HEK293 (cell line): ENCODE data around the gene SLF2.

Source experiments
- RBAK ChIP-seq: fragments of 450-650 bp; formaldehyde crosslinking; IDR thresholded peaks from 2 replicates; pipeline ENCODE4 v1.5.1; 2016; ENCODE audit warnings: missing biosample characterization, missing genetic modification characterization
- ZBTB8A ChIP-seq: fragments of 450-650 bp; formaldehyde crosslinking; IDR thresholded peaks from 2 replicates; pipeline ENCODE4 v1.5.1; 2016; ENCODE audit warnings: missing biosample characterization, missing genetic modification characterization
- ZNF10 ChIP-seq: fragments of 450-650 bp; formaldehyde crosslinking; IDR thresholded peaks from 2 replicates; pipeline ENCODE4 v1.5.1; 2017; ENCODE audit warnings: missing biosample characterization, missing genetic modification characterization
- ZNF121 ChIP-seq: fragments of 450-650 bp; formaldehyde crosslinking; IDR thresholded peaks from 2 replicates; pipeline ENCODE4 v1.5.1; 2016; ENCODE audit warnings: missing biosample characterization, missing genetic modification characterization
- ZNF16 ChIP-seq: fragments of 450-650 bp; formaldehyde crosslinking; IDR thresholded peaks from 2 replicates; pipeline ENCODE4 v1.5.1; 2016; ENCODE audit warnings: low read depth, missing biosample characterization, missing genetic modification characterization
- ZNF174 ChIP-seq: fragments of 450-650 bp; formaldehyde crosslinking; IDR thresholded peaks from 2 replicates; pipeline ENCODE4 v1.5.0; 2017; ENCODE audit warnings: missing biosample characterization, mild to moderate bottlenecking, missing genetic modification characterization
- ZNF2 ChIP-seq: fragments of 450-650 bp; formaldehyde crosslinking; IDR thresholded peaks from 2 replicates; pipeline ENCODE4 v1.5.1; 2016; ENCODE audit warnings: missing biosample characterization, missing genetic modification characterization
- ZNF391 ChIP-seq: fragments of 450-650 bp; formaldehyde crosslinking; IDR thresholded peaks from 2 replicates; pipeline ENCODE4 v1.5.1; 2016; ENCODE audit warnings: low read depth, missing biosample characterization, missing genetic modification characterization, borderline replicate concordance
- ZNF561 ChIP-seq: fragments of 450-650 bp; IDR thresholded peaks from 2 replicates; pipeline ENCODE4 v1.5.1; 2018; ENCODE audit warnings: missing biosample characterization, missing genetic modification characterization, borderline replicate concordance
- ZNF596 ChIP-seq: fragments of 450-650 bp; IDR thresholded peaks from 2 replicates; pipeline ENCODE4 v1.5.0; 2018; ENCODE audit warnings: missing biosample characterization, mild to moderate bottlenecking, missing genetic modification characterization, moderate library complexity
- ZNF626 ChIP-seq: fragments of 450-650 bp; sonication (Bioruptor Pico); formaldehyde crosslinking; IDR thresholded peaks from 2 replicates; pipeline ENCODE4 v1.5.1; 2018; ENCODE audit warnings: missing biosample characterization, missing genetic modification characterization, inconsistent platforms
- ZNF792 ChIP-seq: fragments of 450-650 bp; formaldehyde crosslinking; IDR thresholded peaks from 2 replicates; pipeline ENCODE4 v1.5.1; 2016; ENCODE audit warnings: missing biosample characterization, missing genetic modification characterization
- TF ChIP-seq, protein P1 (sequence below): fragments of 450-650 bp; formaldehyde crosslinking; IDR thresholded peaks from 2 replicates; pipeline ENCODE4 v1.5.1; 2017; ENCODE audit warnings: missing biosample characterization, missing genetic modification characterization
- TF ChIP-seq, protein P2 (sequence below): fragments of 450-650 bp; formaldehyde crosslinking; IDR thresholded peaks from 2 replicates; pipeline ENCODE4 v1.5.1; 2016; ENCODE audit warnings: missing biosample characterization, missing genetic modification characterization
- TF ChIP-seq, protein P3 (sequence below): fragments of 450-650 bp; formaldehyde crosslinking; IDR thresholded peaks from 2 replicates; pipeline ENCODE4 v1.5.1; 2016; ENCODE audit warnings: missing biosample characterization, missing genetic modification characterization
- TF ChIP-seq, protein P4 (sequence below): fragments of 450-650 bp; formaldehyde crosslinking; IDR thresholded peaks from 2 replicates; pipeline ENCODE4 v1.5.1; 2017; ENCODE audit warnings: missing biosample characterization, mild to moderate bottlenecking, missing genetic modification characterization, moderate library complexity
- TF ChIP-seq, protein P5 (sequence below): fragments of 450-650 bp; formaldehyde crosslinking; conservative IDR thresholded peaks from 2 replicates; pipeline ENCODE4 v1.5.1; 2016; ENCODE audit warnings: low read depth, missing biosample characterization, missing genetic modification characterization
- TF ChIP-seq, protein P6 (sequence below): fragments of 450-650 bp; formaldehyde crosslinking; IDR thresholded peaks from 2 replicates; pipeline ENCODE4 v1.5.1; 2016; ENCODE audit warnings: missing biosample characterization, missing genetic modification characterization
- TF ChIP-seq, protein P7 (sequence below): fragments of 450-650 bp; formaldehyde crosslinking; IDR thresholded peaks from 2 replicates; pipeline ENCODE4 v1.5.1; 2016; ENCODE audit warnings: missing biosample characterization, missing genetic modification characterization
- TF ChIP-seq, protein P8 (sequence below): fragments of 450-650 bp; formaldehyde crosslinking; IDR thresholded peaks from 2 replicates; pipeline ENCODE4 v1.5.1; 2016; ENCODE audit warnings: missing biosample characterization, missing genetic modification characterization, low read depth

SLF2 gene

DNA sequence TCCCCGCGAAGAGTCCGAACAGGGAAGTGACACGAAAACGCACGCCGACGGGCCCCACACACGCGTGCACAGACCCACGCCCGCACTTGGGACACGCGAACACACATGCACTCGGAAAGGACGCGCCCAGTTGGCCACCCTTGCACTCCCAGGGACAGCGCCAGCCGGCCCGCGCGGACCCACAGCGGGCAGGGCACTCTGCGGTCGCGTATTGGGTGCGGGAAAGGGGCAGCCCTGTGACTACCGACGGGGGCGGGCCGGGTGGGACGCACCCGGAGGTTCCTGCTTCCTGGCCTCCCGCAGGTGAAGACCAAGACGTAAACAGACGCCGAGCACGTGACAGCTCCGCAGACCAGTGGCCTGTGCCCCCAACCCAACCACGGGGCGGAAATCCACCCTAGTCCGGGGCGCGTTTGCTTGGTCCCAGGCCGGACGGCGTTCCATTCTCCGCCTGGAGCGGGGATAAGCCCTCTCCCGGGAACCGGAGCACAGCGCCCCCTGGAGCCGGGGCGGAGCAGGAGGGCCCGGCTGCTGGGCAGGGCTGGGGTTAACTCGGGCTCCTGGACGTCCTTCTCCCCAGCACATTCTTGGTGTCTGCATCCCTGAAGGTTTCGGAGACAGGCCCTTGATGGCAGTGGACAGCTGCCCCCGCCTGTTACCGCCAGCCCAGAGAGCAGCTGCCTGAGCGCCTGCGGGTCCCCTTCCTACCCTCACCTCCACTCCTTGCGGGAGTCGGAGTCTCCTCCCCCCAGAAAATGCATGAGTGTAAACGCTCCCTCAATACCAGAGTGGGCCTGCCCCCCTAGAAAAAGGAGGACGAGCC lies 84.8 kb downstream of the SLF2 start (continued):
- TF ChIP-seq ZNF626 (no peak), ZNF174 (no peak), ZNF596 (tag by site-specific recombination) (no peak), ZNF792 (tag by site-specific recombination) (peak; percentile 35; the same call in 1 of the 2 replicates), ZNF561 (tag by site-specific recombination) (peak; percentile 70), ZNF121 (tag by site-specific recombination) (0 out of 2 replicates have a peak, but pooled peaks have one; percentile 46), ZNF16 (no peak), ZBTB8A (tag by site-specific recombination) (peak; percentile 68; the same call in 1 of the 2 replicates), RBAK (tag by site-specific recombination) (no peak), ZNF10 (peak; percentile 36; the same call in 1 of the 2 replicates), ZNF391 (peak; percentile 70), ZNF2 (tag by site-specific recombination) (peak; percentile 88)
- TF ChIP-seq, protein P1, sequence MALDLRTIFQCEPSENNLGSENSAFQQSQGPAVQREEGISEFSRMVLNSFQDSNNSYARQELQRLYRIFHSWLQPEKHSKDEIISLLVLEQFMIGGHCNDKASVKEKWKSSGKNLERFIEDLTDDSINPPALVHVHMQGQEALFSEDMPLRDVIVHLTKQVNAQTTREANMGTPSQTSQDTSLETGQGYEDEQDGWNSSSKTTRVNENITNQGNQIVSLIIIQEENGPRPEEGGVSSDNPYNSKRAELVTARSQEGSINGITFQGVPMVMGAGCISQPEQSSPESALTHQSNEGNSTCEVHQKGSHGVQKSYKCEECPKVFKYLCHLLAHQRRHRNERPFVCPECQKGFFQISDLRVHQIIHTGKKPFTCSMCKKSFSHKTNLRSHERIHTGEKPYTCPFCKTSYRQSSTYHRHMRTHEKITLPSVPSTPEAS, result no peak
- TF ChIP-seq, protein P2, sequence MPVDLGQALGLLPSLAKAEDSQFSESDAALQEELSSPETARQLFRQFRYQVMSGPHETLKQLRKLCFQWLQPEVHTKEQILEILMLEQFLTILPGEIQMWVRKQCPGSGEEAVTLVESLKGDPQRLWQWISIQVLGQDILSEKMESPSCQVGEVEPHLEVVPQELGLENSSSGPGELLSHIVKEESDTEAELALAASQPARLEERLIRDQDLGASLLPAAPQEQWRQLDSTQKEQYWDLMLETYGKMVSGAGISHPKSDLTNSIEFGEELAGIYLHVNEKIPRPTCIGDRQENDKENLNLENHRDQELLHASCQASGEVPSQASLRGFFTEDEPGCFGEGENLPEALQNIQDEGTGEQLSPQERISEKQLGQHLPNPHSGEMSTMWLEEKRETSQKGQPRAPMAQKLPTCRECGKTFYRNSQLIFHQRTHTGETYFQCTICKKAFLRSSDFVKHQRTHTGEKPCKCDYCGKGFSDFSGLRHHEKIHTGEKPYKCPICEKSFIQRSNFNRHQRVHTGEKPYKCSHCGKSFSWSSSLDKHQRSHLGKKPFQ (tag by site-specific recombination), result no peak
- TF ChIP-seq, protein P3, sequence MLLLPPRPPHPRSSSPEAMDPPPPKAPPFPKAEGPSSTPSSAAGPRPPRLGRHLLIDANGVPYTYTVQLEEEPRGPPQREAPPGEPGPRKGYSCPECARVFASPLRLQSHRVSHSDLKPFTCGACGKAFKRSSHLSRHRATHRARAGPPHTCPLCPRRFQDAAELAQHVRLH (tag by site-specific recombination), result peak; percentile 65; the same call in 1 of the 2 replicates
- TF ChIP-seq, protein P4, sequence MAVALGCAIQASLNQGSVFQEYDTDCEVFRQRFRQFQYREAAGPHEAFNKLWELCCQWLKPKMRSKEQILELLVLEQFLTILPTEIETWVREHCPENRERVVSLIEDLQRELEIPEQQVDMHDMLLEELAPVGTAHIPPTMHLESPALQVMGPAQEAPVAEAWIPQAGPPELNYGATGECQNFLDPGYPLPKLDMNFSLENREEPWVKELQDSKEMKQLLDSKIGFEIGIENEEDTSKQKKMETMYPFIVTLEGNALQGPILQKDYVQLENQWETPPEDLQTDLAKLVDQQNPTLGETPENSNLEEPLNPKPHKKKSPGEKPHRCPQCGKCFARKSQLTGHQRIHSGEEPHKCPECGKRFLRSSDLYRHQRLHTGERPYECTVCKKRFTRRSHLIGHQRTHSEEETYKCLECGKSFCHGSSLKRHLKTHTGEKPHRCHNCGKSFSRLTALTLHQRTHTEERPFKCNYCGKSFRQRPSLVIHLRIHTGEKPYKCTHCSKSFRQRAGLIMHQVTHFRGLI, result peak; percentile 84
- TF ChIP-seq, protein P5, sequence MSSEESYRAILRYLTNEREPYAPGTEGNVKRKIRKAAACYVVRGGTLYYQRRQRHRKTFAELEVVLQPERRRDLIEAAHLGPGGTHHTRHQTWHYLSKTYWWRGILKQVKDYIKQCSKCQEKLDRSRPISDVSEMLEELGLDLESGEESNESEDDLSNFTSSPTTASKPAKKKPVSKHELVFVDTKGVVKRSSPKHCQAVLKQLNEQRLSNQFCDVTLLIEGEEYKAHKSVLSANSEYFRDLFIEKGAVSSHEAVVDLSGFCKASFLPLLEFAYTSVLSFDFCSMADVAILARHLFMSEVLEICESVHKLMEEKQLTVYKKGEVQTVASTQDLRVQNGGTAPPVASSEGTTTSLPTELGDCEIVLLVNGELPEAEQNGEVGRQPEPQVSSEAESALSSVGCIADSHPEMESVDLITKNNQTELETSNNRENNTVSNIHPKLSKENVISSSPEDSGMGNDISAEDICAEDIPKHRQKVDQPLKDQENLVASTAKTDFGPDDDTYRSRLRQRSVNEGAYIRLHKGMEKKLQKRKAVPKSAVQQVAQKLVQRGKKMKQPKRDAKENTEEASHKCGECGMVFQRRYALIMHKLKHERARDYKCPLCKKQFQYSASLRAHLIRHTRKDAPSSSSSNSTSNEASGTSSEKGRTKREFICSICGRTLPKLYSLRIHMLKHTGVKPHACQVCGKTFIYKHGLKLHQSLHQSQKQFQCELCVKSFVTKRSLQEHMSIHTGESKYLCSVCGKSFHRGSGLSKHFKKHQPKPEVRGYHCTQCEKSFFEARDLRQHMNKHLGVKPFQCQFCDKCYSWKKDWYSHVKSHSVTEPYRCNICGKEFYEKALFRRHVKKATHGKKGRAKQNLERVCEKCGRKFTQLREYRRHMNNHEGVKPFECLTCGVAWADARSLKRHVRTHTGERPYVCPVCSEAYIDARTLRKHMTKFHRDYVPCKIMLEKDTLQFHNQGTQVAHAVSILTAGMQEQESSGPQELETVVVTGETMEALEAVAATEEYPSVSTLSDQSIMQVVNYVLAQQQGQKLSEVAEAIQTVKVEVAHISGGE (tag by site-specific recombination), result peak; percentile 69
- TF ChIP-seq, protein P6, sequence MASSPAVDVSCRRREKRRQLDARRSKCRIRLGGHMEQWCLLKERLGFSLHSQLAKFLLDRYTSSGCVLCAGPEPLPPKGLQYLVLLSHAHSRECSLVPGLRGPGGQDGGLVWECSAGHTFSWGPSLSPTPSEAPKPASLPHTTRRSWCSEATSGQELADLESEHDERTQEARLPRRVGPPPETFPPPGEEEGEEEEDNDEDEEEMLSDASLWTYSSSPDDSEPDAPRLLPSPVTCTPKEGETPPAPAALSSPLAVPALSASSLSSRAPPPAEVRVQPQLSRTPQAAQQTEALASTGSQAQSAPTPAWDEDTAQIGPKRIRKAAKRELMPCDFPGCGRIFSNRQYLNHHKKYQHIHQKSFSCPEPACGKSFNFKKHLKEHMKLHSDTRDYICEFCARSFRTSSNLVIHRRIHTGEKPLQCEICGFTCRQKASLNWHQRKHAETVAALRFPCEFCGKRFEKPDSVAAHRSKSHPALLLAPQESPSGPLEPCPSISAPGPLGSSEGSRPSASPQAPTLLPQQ (tag by site-specific recombination), result peak; percentile 55; the same call in 1 of the 2 replicates
- TF ChIP-seq, protein P7, sequence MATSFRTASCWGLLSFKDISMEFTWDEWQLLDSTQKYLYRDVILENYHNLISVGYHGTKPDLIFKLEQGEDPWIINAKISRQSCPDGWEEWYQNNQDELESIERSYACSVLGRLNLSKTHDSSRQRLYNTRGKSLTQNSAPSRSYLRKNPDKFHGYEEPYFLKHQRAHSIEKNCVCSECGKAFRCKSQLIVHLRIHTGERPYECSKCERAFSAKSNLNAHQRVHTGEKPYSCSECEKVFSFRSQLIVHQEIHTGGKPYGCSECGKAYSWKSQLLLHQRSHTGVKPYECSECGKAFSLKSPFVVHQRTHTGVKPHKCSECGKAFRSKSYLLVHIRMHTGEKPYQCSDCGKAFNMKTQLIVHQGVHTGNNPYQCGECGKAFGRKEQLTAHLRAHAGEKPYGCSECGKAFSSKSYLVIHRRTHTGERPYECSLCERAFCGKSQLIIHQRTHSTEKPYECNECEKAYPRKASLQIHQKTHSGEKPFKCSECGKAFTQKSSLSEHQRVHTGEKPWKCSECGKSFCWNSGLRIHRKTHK (tag by site-specific recombination), result no peak
- TF ChIP-seq, protein P8, sequence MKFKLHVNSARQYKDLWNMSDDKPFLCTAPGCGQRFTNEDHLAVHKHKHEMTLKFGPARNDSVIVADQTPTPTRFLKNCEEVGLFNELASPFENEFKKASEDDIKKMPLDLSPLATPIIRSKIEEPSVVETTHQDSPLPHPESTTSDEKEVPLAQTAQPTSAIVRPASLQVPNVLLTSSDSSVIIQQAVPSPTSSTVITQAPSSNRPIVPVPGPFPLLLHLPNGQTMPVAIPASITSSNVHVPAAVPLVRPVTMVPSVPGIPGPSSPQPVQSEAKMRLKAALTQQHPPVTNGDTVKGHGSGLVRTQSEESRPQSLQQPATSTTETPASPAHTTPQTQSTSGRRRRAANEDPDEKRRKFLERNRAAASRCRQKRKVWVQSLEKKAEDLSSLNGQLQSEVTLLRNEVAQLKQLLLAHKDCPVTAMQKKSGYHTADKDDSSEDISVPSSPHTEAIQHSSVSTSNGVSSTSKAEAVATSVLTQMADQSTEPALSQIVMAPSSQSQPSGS, result no peak
